Activated T-helper 1 cell treated with anti-CD3 and anti-CD28 coated beads, Interleukin-2, amount 50 U/mL, for 16 hours (primary cell): ENCODE measurements around the gene FKBP6.
"Not testable (repeated sequence)": the region's sequence is repeated elsewhere in the genome, so short reads cannot be mapped to it uniquely, and the experiment has no call there.

Experiments used
- DNase-seq, 2 donors: peaks; one replicate each; pipeline ENCODE4 v3.0.0-alpha.2; 2020; ENCODE audit warnings: low read depth in 1 of 2, low spot score in 1 of 2

The FKBP6 gene

GRCh38 chr7:73327922-73328321 lies at the start of gene FKBP6, which contains the start of gene TRIM50:
TSS of gene FKBP6 (plus strand) at chr7:73328161. CDS start at chr7:73328429, 268 bp downstream.
TSS of gene TRIM50 (minus strand) at chr7:73328082. CDS start at chr7:73324787, 3,295 bp downstream.
- not testable (repeated sequence) for DNase-seq

- DNase-seq = not testable (repeated sequence)
Observed at GRCh38 chr7:73297235-73297634, 30.7 kb upstream of the FKBP6 start.

- not testable (repeated sequence) for DNase-seq
Observed at GRCh38 chr7:73297706-73298105, 30.3 kb upstream of the FKBP6 start.

- not testable (repeated sequence) for DNase-seq
Observed at GRCh38 chr7:73299812-73300211, 28.1 kb upstream of the FKBP6 start.

GRCh38 chr7:73301108-73301507 lies 26.9 kb upstream of the FKBP6 start:
- DNase-seq = not testable (repeated sequence)

GRCh38 chr7:73302846-73303245 lies 25.1 kb upstream of the FKBP6 start:
- not testable (repeated sequence) for DNase-seq

- no peak for DNase-seq
Observed at GRCh38 chr7:73303546-73303945, 24.4 kb upstream of the FKBP6 start.

GRCh38 chr7:73304071-73304470 lies 23.9 kb upstream of the FKBP6 start:
- no peak for DNase-seq

- not testable (repeated sequence) for DNase-seq
Observed at GRCh38 chr7:73304612-73305387, 23.2 kb upstream of the FKBP6 start.

GRCh38 chr7:73307436-73307835 lies 20.5 kb upstream of the FKBP6 start:
- DNase-seq = no peak

- no peak for DNase-seq
Observed at GRCh38 chr7:73308074-73308664, 19.8 kb upstream of the FKBP6 start.

GRCh38 chr7:73308665-73309214 lies 19.2 kb upstream of the FKBP6 start, which contains the start of gene NSUN5:
TSS of gene NSUN5 (minus strand) at chr7:73308826. CDS start at chr7:73308790, 36 bp downstream.
- peak; percentile 80 to 84 for DNase-seq

- not testable (repeated sequence) for DNase-seq
Observed at GRCh38 chr7:73311421-73311820, 16.5 kb upstream of the FKBP6 start.

- DNase-seq = no peak
Observed at GRCh38 chr7:73312831-73313520, 15.0 kb upstream of the FKBP6 start.

- DNase-seq = no peak
Observed at GRCh38 chr7:73313521-73313906, 14.4 kb upstream of the FKBP6 start.

GRCh38 chr7:73314271-73314670 lies 13.7 kb upstream of the FKBP6 start:
- DNase-seq = no peak

GRCh38 chr7:73316521-73316920 lies 11.4 kb upstream of the FKBP6 start:
- no peak for DNase-seq

GRCh38 chr7:73318656-73319204 lies 9.2 kb upstream of the FKBP6 start:
- DNase-seq = not testable (repeated sequence)

GRCh38 chr7:73319541-73319940 lies 8.4 kb upstream of the FKBP6 start:
- DNase-seq = not testable (repeated sequence)

- DNase-seq = not testable (repeated sequence)
Observed at GRCh38 chr7:73320009-73320408, 8.0 kb upstream of the FKBP6 start.

GRCh38 chr7:73323434-73324080 lies 4.4 kb upstream of the FKBP6 start:
- not testable (repeated sequence) for DNase-seq
